ENCODE data around the gene LMBR1. TPM values are rescaled to one million over a fixed set of nuclear protein-coding genes. Genes with fewer than 3 reads are reported as not detected.

Gene LMBR1
- total RNA-seq, 2 experiments from 2014 or later, result 114 to 136 TPM

- H3K9me3 ChIP-seq (ENCODE audit: low read length), result no peaks in the 10 kb centered on the region
- DNase-seq (ENCODE audit: low spot score), result no peak
- peaks cover 66% of the 10 kb centered on the region for H3K79me2 ChIP-seq (ENCODE audit: insufficient read depth, low read depth, low read length)
- H2AFZ ChIP-seq (ENCODE audit: low read length), result no peak overlapping the region
- no peak for TF ChIP-seq EZH2phosphoT487 (IDR thresholded peaks at IDR 0.05; ENCODE audit: borderline replicate concordance, low read depth, low read length)
- no peak for TF ChIP-seq CTCF (conservative IDR thresholded peaks at IDR 0.05; ENCODE audit: low read length)
- no peak overlapping the region for H3K4me2 ChIP-seq (ENCODE audit: low read length)
- intact Hi-C loops (cut with micrococcal nuclease; ENCODE audit: unreplicated experiment), result no loop called here
- peaks cover 18% of the 10 kb centered on the region for H3K36me3 ChIP-seq (ENCODE audit: insufficient read depth, low read length)
- BruUV-seq (replicated peaks), result no TSS peak
- no peaks in the 10 kb centered on the region for H3K4me1 ChIP-seq (ENCODE audit: insufficient read depth, low read length, poor library complexity, severe bottlenecking)
- H3K4me3 ChIP-seq (ENCODE audit: low read depth, low read length, poor library complexity, severe bottlenecking), result no peak overlapping the region
- CTCF ChIA-PET (ENCODE audit: unreplicated experiment), result no interaction called here
- no peaks in the 10 kb centered on the region for H4K20me1 ChIP-seq (ENCODE audit: insufficient read depth, low read length)
- H3K9me2 ChIP-seq (ENCODE audit: insufficient read depth, low read length), result no peaks in the 10 kb centered on the region
- POLR2A ChIA-PET, result interaction anchor here (0.7 to 0.9 kb wide), 2 partner anchors 21 to 55 kb away, joined by 3 read pairs; no protein-coding TSS in a partner anchor
- H3K27ac ChIP-seq (ENCODE audit: low read depth, low read length, poor library complexity, severe bottlenecking), result no peak overlapping the region
These were observed 49.8 kb downstream of the LMBR1 start for GRCh38 chr7:156843157-156843556.

DNA sequence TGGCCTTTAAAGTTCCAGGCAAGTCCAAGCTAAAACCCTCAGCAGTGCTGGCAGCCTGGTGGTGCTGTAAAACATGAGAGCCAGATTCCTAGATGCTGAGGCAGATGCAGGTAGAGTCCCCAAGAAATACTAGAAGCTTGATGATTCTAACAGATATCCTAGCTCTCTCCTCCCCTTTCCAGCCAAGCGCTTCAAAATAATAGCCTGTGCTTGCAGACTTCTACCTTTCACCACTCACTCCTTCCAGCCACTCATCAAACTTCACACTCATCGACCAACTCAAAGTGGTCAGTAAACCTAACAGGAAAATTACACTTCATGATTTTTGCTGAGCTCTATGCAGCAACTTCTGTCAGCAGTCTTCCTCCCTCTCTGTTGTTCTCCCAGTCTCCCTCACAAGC lies 50.2 kb downstream of the LMBR1 start:
- TF ChIP-seq CTCF (conservative IDR thresholded peaks at IDR 0.05; ENCODE audit: low read length) (no peak), EZH2phosphoT487 (IDR thresholded peaks at IDR 0.05; ENCODE audit: borderline replicate concordance, low read depth, low read length) (no peak)

DNA sequence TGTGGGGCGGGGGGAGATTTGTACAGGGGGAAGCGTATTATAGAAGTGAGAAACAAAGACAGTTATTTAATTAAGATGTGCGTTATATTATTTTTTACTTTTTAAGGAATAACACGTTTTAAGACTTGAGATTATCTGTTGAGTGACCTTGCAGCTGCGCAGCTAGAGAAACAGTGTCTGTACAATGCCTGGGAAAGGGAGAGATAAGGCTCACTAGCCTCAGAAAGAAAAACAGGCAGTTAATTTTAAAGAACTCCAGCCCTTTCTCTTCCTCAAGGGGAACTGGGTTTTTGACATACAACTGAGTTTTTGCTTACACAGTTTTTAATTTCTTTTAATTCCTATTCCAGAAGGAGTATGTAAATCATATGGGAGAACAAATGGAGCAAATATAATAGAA lies 50.7 kb downstream of the LMBR1 start:
- DNase-seq (ENCODE audit: low spot score), result no peak
- TF ChIP-seq EZH2phosphoT487 (IDR thresholded peaks at IDR 0.05; ENCODE audit: borderline replicate concordance, low read depth, low read length) (no peak), CTCF (conservative IDR thresholded peaks at IDR 0.05; ENCODE audit: low read length) (no peak)
- Histone ChIP-seq H3K4me3 (ENCODE audit: low read depth, low read length, poor library complexity, severe bottlenecking) (no peak overlapping the region), H3K4me1 (ENCODE audit: insufficient read depth, low read length, poor library complexity, severe bottlenecking) (no peaks in the 10 kb centered on the region), H3K27ac (ENCODE audit: low read depth, low read length, poor library complexity, severe bottlenecking) (no peak overlapping the region), H3K79me2 (ENCODE audit: insufficient read depth, low read depth, low read length) (peaks cover 58% of the 10 kb centered on the region), H3K36me3 (ENCODE audit: insufficient read depth, low read length) (peaks cover 18% of the 10 kb centered on the region), H3K9me2 (ENCODE audit: insufficient read depth, low read length) (no peaks in the 10 kb centered on the region), H4K20me1 (ENCODE audit: insufficient read depth, low read length) (no peaks in the 10 kb centered on the region), H2AFZ (ENCODE audit: low read length) (no peak overlapping the region), H3K9me3 (ENCODE audit: low read length) (no peaks in the 10 kb centered on the region), H3K4me2 (ENCODE audit: low read length) (no peak overlapping the region)
- intact Hi-C loops (cut with micrococcal nuclease; ENCODE audit: unreplicated experiment), result no loop called here
- BruUV-seq (replicated peaks), result no TSS peak
- CTCF ChIA-PET (ENCODE audit: unreplicated experiment), result no interaction called here
- POLR2A ChIA-PET, result interaction anchor here (0.7 to 0.9 kb wide), 3 partner anchors 22 to 101 kb away, joined by 3 to 10 read pairs (median 3); no protein-coding TSS in a partner anchor

More for the DNA sequence above, 50.2 kb downstream of the LMBR1 start:
- Histone ChIP-seq H3K4me1 (ENCODE audit: insufficient read depth, low read length, poor library complexity, severe bottlenecking) (no peaks in the 10 kb centered on the region), H3K27ac (ENCODE audit: low read depth, low read length, poor library complexity, severe bottlenecking) (no peak overlapping the region), H3K4me3 (ENCODE audit: low read depth, low read length, poor library complexity, severe bottlenecking) (no peak overlapping the region), H4K20me1 (ENCODE audit: insufficient read depth, low read length) (no peaks in the 10 kb centered on the region), H3K9me2 (ENCODE audit: insufficient read depth, low read length) (no peaks in the 10 kb centered on the region), H3K4me2 (ENCODE audit: low read length) (no peak overlapping the region), H3K79me2 (ENCODE audit: insufficient read depth, low read depth, low read length) (peaks cover 62% of the 10 kb centered on the region), H3K9me3 (ENCODE audit: low read length) (no peaks in the 10 kb centered on the region), H2AFZ (ENCODE audit: low read length) (no peak overlapping the region), H3K36me3 (ENCODE audit: insufficient read depth, low read length) (peaks cover 18% of the 10 kb centered on the region)
- ChIA-PET CTCF (ENCODE audit: unreplicated experiment) (no interaction called here), POLR2A (interaction anchor here (0.9 kb wide), 1 partner anchor 21 kb away, joined by 3 read pairs; no protein-coding TSS in a partner anchor)
- DNase-seq (ENCODE audit: low spot score), result no peak
- intact Hi-C loops (cut with micrococcal nuclease; ENCODE audit: unreplicated experiment), result no loop called here
- BruUV-seq (replicated peaks), result no TSS peak
